Nucleus accumbens (tissue), 56 donors: Measurements from ENCODE around the gene AFTPH.
"Not testable (repeated sequence)": the region's sequence is repeated elsewhere in the genome, so short reads cannot be mapped to it uniquely, and the experiment has no call there.

ENCODE experiments used
- DNase-seq, 56 donors: peaks; one replicate each; lab custom pipeline; 2025; lab: John Stamatoyannopoulos, UW

AFTPH gene

DNA sequence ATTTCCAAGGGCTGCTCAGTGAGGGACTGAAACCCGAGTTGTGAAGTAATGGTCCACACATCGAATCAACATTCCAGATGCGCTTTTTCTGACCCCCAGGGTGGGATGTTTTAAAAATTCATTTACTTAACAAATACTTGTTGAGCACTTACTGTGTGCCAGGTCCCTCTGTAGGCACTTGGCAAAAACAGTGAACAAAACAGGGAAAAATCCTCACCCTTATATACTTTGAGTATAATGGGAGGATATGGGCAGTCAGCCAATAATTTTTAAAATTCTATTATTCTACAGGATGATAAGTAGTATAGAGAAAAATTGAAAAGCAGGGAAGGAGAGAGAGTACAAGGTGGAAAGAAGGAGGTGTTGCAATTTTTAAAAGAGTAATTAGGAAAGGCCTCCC lies 31.3 kb upstream of the AFTPH start:
- DNase-seq: no peak

GRCh38 chr2:64493788-64494187 lies 30.3 kb upstream of the AFTPH start:
- no peak for DNase-seq

- DNase-seq: no peak
These were observed 25.7 kb upstream of the AFTPH start for GRCh38 chr2:64498438-64498837.

DNA sequence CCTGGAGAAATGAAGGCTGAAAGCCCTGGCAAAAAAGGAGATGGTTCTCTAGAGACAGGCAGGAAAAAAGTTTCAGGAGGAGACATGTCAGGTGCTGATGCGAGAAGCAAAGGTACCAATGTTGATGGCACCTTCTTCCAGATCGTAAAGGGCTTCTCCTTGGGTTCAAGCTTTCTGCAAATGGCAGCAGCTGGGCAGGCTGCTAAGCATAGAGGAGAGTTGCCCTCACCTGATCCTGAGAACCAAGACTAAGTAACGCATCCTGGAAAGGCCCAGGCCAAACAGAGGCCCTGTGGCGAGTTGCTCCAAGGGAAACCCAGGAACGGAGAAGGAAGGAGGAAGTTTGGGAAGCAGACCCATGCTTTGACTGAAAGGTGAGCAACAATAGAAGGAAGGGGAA lies 23.6 kb upstream of the AFTPH start:
- DNase-seq: no peak

DNA sequence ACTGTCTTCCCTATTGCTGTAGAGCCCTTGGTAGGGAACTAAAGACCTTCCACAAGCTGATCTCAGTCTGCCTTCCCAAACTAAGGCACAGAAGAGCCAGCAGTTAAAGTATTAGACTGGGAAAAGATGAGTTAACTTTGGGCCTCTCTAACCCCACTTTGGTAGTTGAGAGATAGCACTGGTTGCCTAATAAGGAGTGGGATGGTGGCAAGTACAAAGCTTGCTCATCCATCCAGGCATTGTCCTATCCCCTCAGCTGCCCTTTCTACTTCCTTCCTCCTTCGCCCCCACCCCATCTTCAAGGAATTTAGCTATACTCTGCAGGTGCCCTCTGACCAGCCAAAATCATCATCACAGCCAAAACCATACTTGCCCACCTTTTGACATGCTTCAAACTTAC lies 22.2 kb upstream of the AFTPH start:
- DNase-seq: no peak

DNA sequence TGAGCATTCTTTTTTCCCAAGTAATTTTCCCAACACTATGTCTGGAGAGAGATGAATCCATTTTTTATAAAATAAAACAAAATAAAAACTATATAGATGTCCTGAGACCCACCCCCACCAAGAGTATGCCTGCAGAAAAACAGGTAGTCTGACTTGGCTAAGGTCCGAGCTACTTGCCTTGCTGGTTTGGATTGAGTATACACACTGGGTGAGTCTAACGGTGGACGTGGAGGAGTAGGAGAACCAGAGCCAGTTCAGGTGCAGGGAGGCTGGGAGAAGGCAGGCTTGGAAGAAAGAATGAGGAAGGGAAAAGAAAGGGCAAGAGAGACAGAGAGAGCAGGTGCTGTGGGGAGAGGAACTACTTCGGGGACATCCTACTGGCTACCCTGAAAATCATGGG lies 21.3 kb upstream of the AFTPH start:
- DNase-seq: no peak

GRCh38 chr2:64504774-64505720 lies 19.1 kb upstream of the AFTPH start:
- DNase-seq: peak in 1 of 56 donors; percentile 3

DNA sequence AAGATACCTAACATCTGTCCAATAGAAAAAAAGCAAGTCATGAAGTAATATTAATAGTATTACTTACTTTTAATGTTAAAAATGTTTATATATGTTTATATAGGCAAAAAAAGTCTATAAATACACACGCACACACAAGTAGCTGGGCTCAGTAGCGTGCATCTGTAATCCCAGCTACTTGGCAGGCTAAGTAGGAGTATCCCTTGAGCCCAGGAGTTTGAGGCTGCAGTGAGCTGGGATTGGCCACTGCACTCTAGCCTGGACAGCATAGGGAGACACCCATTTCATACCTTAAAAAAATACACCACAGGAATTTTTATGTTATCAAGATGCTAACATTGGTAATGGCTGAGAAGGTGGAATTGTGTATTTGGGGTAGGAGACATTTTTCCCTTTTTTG lies 17.4 kb upstream of the AFTPH start:
- DNase-seq: no peak

- DNase-seq: no peak
These were observed 10.1 kb upstream of the AFTPH start for GRCh38 chr2:64514008-64514407.

- DNase-seq: no peak
These were observed 9.0 kb upstream of the AFTPH start for GRCh38 chr2:64515086-64515485.

GRCh38 chr2:64516651-64517510 lies 7.2 kb upstream of the AFTPH start:
- DNase-seq: no peak

DNA sequence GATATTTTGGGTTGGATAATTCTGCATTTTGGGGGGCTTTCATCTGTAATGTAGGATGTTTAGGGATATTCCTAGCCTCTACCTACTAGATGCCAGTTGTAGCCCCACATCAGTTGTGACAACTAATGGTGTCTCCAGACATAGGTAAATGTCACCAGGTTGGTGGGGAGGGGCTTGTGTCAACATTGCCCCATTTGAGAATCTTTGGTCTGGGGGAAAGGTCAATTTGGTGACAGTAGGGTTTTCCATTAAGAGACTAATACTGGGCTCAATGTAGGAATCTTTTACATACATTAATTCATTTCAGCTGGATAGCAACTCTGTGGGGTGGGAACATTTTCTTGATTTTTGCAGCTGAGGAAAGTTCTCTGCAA lies 6.6 kb upstream of the AFTPH start:
- DNase-seq: no peak

- peak in 43 of 56 donors; percentile 1 to 77 (median 34) for DNase-seq
These were observed 1.2 kb upstream of the AFTPH start for GRCh38 chr2:64522843-64523428.

- DNase-seq: peak in 18 of 56 donors; percentile 20 to 72 (median 52)
These were observed 632 bp downstream of the AFTPH start for GRCh38 chr2:64524604-64525316.

- DNase-seq: no peak
These were observed 1.1 kb downstream of the AFTPH start for GRCh38 chr2:64525317-64525613.

DNA sequence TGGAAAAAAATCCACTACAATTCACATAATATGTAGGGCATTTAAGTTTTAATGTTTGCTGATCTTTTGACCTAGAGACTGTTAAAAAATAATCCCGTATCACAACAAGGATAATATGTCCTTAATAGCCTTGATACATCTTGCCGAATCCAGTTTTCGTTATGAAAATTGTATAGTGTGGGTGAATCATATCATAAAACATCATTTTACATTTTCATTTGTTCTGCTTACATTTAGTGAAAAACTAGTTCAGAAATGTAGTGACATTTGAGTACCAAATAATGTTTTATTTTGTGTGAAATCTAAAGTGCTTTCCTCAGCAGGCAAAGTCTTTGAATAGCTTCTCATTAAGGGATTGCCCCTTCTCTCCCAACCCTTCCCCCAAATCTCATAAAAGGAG lies 1.9 kb downstream of the AFTPH start:
- no peak for DNase-seq

- DNase-seq: not testable (repeated sequence)
These were observed 6.8 kb downstream of the AFTPH start for GRCh38 chr2:64530946-64531345.

DNA sequence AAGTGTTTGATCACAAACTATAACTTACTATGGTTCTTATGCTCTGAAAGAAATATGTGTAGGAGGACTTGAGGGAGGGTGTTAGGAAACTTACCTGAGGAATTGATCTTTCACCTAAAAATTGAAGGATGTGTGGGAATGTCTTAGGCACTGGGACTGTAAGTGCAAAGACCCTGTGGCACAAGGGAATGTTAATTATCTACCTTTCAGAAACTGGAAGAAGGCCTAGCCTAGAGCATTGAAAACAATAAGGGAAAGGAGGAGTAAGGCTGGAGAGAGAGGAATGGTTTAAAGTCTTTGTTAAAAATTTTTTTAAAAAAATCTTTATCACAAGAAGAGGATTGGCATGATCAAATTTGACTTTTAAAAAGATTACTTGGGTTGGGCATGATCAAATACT lies 7.9 kb downstream of the AFTPH start:
- no peak for DNase-seq

- DNase-seq: no peak
These were observed 9.8 kb downstream of the AFTPH start for GRCh38 chr2:64533882-64534281.

DNA sequence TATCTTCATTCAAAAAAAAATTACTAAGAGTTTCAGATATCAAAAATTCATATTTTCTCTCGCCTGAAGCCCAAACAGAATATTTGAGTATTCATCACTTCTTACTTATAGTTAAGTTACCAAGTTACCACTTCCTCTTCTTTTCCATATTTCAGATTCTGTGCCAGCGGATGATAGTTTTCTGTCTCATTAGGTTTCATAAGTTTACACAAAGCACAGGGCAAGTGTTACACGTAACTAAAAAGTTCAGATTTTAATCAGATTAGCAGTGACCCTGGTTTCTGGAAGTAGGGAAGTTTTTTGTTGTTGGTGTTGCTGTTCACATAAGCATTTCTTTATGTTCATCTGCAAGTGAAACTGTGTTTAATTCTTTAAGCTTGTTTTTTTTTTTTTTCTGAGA lies 10.2 kb downstream of the AFTPH start:
- no peak for DNase-seq

DNA sequence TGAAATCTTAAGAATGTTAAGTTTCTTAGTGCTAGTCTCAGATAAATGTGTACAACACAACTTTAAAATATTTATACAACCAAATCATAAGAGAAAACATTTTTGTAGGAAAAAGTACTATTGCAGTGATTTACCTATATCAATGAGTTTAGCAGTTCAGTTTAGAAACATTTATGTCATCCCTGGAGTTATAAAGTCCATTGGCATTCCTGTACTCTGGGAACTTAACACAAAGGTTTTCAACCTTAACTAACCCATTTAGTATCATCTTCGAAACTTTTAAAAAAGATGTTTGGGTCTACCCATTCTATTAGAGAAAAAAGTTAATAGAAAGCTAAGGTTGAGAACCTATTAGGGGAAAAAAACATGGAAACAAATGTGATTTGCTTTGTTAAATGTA lies 10.9 kb downstream of the AFTPH start:
- no peak for DNase-seq
